ENCODE data around the gene NECTIN1.

NECTIN1 gene

GRCh38 chr11:119747868-119748660 lies 19.1 kb upstream of the NECTIN1 start:
- no peak for DNase-seq (ENCODE audit: low read depth)
- no peak for TF ChIP-seq CTCF (conservative IDR thresholded peaks at IDR 0.05; ENCODE audit: low read length)
- no peak overlapping the region for H3K4me3 ChIP-seq (ENCODE audit: low read length)

GRCh38 chr11:119745776-119746535 lies 17.0 kb upstream of the NECTIN1 start:
- TF ChIP-seq CTCF (conservative IDR thresholded peaks at IDR 0.05; ENCODE audit: low read length): no peak
- H3K4me3 ChIP-seq (ENCODE audit: low read length): no peak overlapping the region
- no peak for DNase-seq (ENCODE audit: low read depth)

- H3K4me3 ChIP-seq (ENCODE audit: low read length): no peak overlapping the region
- no peak for DNase-seq (ENCODE audit: low read depth)
- no peak for TF ChIP-seq CTCF (conservative IDR thresholded peaks at IDR 0.05; ENCODE audit: low read length)
Measured at GRCh38 chr11:119745112-119745511, 16.1 kb upstream of the NECTIN1 start.

- DNase-seq (ENCODE audit: low read depth): no peak
- no peak for TF ChIP-seq CTCF (conservative IDR thresholded peaks at IDR 0.05; ENCODE audit: low read length)
- no peak overlapping the region for H3K4me3 ChIP-seq (ENCODE audit: low read length)
Measured at GRCh38 chr11:119744577-119744976, 15.6 kb upstream of the NECTIN1 start.

- DNase-seq (ENCODE audit: low read depth): no peak
- TF ChIP-seq CTCF (conservative IDR thresholded peaks at IDR 0.05; ENCODE audit: low read length): no peak
- H3K4me3 ChIP-seq (ENCODE audit: low read length): no peak overlapping the region
Measured at GRCh38 chr11:119743006-119743405, 14.0 kb upstream of the NECTIN1 start.

- TF ChIP-seq CTCF (conservative IDR thresholded peaks at IDR 0.05; ENCODE audit: low read length): no peak
- no peak overlapping the region for H3K4me3 ChIP-seq (ENCODE audit: low read length)
- DNase-seq (ENCODE audit: low read depth): no peak
Measured at GRCh38 chr11:119742263-119742861, 13.4 kb upstream of the NECTIN1 start.

All from AG10803 (cell line).